HCT116 (cell line): Measurements from ENCODE around the gene GPN1.

ENCODE experiments used
- ATF3 ChIP-seq: IDR thresholded peaks from 2 replicates; pipeline ENCODE4 v1.6.1; 2012
- CTCF ChIP-seq, 3 experiments: fragments of 200-600 bp in 1 of 3; sonication (generic) in 1 of 3; IDR thresholded peaks in 2 of 3; conservative IDR thresholded peaks in 1 of 3; 2 replicates each; pipeline ENCODE4 v1.5.1; 2012 to 2017; ENCODE audit warnings: low read depth in 2 of 3, low read length in 2 of 3, antibody characterized with exemption in 1 of 3, borderline replicate concordance in 1 of 3, control low read depth in 1 of 3, mild to moderate bottlenecking in 1 of 3, mixed read lengths in 1 of 3, mixed run types in 1 of 3, moderate library complexity in 1 of 3; ENCODE audit not compliant: insufficient read depth in 1 of 3
- EZH2 ChIP-seq: fragments of 200-600 bp; sonication (generic); IDR thresholded peaks from 2 replicates; pipeline ENCODE4 v1.6.1; 2017; ENCODE audit warnings: antibody characterized with exemption, mixed run types
- EZH2phosphoT487 ChIP-seq: fragments of 200-600 bp; IDR thresholded peaks from 2 replicates; pipeline ENCODE4 v1.6.1; 2018; ENCODE audit warnings: antibody characterized with exemption, borderline replicate concordance
- POLR2A ChIP-seq: IDR thresholded peaks from 2 replicates; pipeline ENCODE4 v1.7.0; 2011; ENCODE audit warnings: borderline replicate concordance; ENCODE audit not compliant: insufficient read depth, insufficient read length; ENCODE audit errors: extremely low read depth
- RAD21 ChIP-seq: IDR thresholded peaks from 2 replicates; pipeline ENCODE4 v1.6.1; 2012; ENCODE audit warnings: low read depth, mild to moderate bottlenecking
- SRF ChIP-seq: IDR thresholded peaks from 2 replicates; pipeline ENCODE4 v1.6.1; 2012; ENCODE audit warnings: low read depth

GRCh38 chr2:27664154-27664574, 35.3 kb downstream of the GPN1 start:
- no peak for TF ChIP-seq POLR2A
- no peak for TF ChIP-seq CTCF (IDR thresholded peaks at IDR 0.05 in 2 of 3, conservative IDR thresholded peaks at IDR 0.05 in 1 of 3; ENCODE audit: borderline replicate concordance in 1 of 3, insufficient read depth in 1 of 3, low read depth in 2 of 3, low read length in 2 of 3)
- TF ChIP-seq ATF3, result no peak
- no peak for TF ChIP-seq SRF
- no peak for TF ChIP-seq EZH2phosphoT487
- no peak for TF ChIP-seq EZH2
- TF ChIP-seq RAD21, result no peak
